Esophagus (tissue), 2 donors: ENCODE results near the gene SPATA31D1. TPM values are rescaled to one million over a fixed set of nuclear protein-coding genes. Genes with fewer than 3 reads are reported as not detected.

ENCODE experiments used
- H3K27ac ChIP-seq, 2 donors: one replicate each; pipeline ENCODE4 v1.5.1; 2013; ENCODE audit warnings: low read depth in 2 of 2, mild to moderate bottlenecking in 2 of 2, inconsistent platforms in 1 of 2, low read length in 1 of 2, moderate library complexity in 1 of 2
- H3K27me3 ChIP-seq, 2 donors: one replicate each; pipeline ENCODE4 v1.6.1; 2013; ENCODE audit warnings: low read length in 2 of 2, control low read depth in 1 of 2, mild to moderate bottlenecking in 1 of 2; ENCODE audit not compliant: insufficient read depth in 2 of 2, control insufficient read depth in 1 of 2
- H3K36me3 ChIP-seq, 2 donors: one replicate each; pipeline ENCODE4 v1.6.1; 2013; ENCODE audit warnings: low read length in 1 of 2; ENCODE audit not compliant: control insufficient read depth in 2 of 2, insufficient read depth in 2 of 2
- H3K4me1 ChIP-seq, 2 donors: one replicate each; pipeline ENCODE4 v1.6.1; 2013; ENCODE audit warnings: low read length in 1 of 2; ENCODE audit not compliant: control insufficient read depth in 2 of 2, insufficient read depth in 2 of 2
- H3K4me3 ChIP-seq, 2 donors: one replicate each; pipeline ENCODE4 v1.5.1; 2013; ENCODE audit warnings: low read length in 2 of 2, mild to moderate bottlenecking in 2 of 2, low read depth in 1 of 2, moderate library complexity in 1 of 2
- H3K9me3 ChIP-seq, 2 donors: one replicate each; pipeline ENCODE4 v1.6.1; 2013; ENCODE audit warnings: mild to moderate bottlenecking in 2 of 2, low read depth in 1 of 2, low read length in 1 of 2, moderate library complexity in 1 of 2; ENCODE audit not compliant: control insufficient read depth in 2 of 2, insufficient read depth in 1 of 2
- WGBS, 2 donors: extraction: QIAGEN DNeasy Blood & Tissue Kit; methylation state at CpG; one replicate each; pipeline ENCODE4 v1.1.7; 2013; 5-methylcytosine and 5-hydroxymethylcytosine counted together
- polyA plus RNA-seq, 2 donors: library from polyadenylated mRNA; stranded (reverse); fragments of 200-250 nt; gene quantifications; one replicate each; pipeline ENCODE4 v1.2.3, GENCODE V29; 2013
- donor health status: healthy with polysubstance abuse.
- donor health status: Bipolar disorder and iron deficiency.

Gene SPATA31D1
- polyA plus RNA-seq, 2 donors, result not detected

DNA sequence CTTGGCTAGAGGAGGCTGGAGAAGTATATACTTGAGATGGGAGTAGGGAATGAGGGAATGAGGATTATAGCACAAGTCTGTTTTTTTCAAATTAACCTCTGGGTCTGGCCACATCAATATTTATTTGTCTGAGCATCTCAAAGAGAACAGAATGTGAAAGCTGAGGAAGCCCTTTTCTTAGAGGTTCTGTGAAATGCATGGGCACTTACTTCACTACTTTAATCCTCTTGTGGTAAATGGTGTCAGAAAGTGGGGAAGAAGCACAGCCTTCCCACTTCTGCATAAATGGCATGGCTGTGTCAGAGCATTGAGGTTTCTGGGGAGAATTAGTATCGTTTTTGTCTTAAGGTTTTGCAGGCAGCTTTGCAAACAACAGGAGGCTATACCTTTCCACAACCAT lies 48.6 kb downstream of the SPATA31D1 start:
- H3K9me3 ChIP-seq, result no peaks in the 10 kb centered on the region
- no peaks in the 10 kb centered on the region for H3K27me3 ChIP-seq
- no peak overlapping the region for H3K27ac ChIP-seq
- H3K4me3 ChIP-seq, result no peak overlapping the region
- 76 to 77% methylated on average over 1 of the region's 1 CpG for WGBS, 2 donors
- no peaks in the 10 kb centered on the region for H3K36me3 ChIP-seq
- no peaks in the 10 kb centered on the region for H3K4me1 ChIP-seq

DNA sequence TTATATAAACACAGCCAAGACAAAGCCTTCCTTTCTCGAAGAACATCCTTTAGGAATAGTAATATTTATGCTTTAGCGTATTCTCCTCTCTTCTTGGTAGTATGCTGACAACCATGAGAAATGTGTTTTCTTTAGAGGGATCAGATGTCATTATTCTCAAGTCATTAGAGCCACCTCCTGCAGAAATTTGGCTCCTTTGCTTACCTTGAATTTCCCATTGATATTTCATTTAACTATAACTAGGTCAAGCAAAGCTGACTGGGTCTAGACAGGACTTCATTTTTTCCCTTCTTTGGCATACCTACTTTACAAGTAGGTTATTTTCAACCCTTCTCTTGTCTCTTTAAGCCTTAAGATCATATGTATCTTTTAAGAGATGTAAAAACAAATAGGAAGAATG lies 50.3 kb downstream of the SPATA31D1 start:
- H3K4me3 ChIP-seq, result no peak overlapping the region
- H3K27me3 ChIP-seq, result no peaks in the 10 kb centered on the region
- H3K9me3 ChIP-seq, result no peaks in the 10 kb centered on the region
- 66 to 71% methylated on average over 2 of the region's 2 CpGs for WGBS, 2 donors
- H3K36me3 ChIP-seq, result no peaks in the 10 kb centered on the region
- H3K4me1 ChIP-seq, result no peaks in the 10 kb centered on the region
- no peak overlapping the region for H3K27ac ChIP-seq

Other genes with a start within 250 kb of the SPATA31D1 start
- gene SPATA31D4, start 60.3 kb upstream of the SPATA31D1 start, polyA plus RNA-seq, result not detected
- gene SPATA31D3, start 45.3 kb upstream of the SPATA31D1 start, polyA plus RNA-seq, result not detected